ENCODE results near the gene FCN3. TPM values are rescaled to one million over a fixed set of nuclear protein-coding genes. Genes with fewer than 3 reads are reported as not detected.

The FCN3 gene
- total and polyA plus RNA-seq, 9 of the 15 experiments (the other 6 are each of a cell fraction or from before 2014, with no cell fraction given), result 0.49 TPM; not detected in 8

DNA sequence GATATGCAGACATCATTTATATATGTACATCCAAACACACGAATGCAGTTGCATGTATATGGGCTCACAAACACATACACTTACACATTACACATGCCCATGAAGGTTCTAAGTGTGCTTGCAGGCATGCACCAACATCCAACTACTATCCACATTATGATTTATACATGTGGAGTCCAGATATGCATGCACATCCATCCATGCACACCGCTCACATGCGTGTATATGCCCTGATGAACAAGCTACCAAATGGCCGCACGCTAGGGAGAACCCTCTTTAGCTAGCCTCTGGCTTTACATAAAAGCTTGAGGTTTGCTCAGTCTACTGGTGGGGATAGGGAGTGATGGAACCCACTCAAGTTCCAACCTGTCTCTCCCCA, 26.3 kb upstream of the FCN3 start:
- Histone ChIP-seq H4K20me1 (replicated peaks; ENCODE audit: control insufficient read depth, insufficient read depth, low read length) (no peaks in the 10 kb centered on the region), H3K9me1 (ENCODE audit: control insufficient read depth, insufficient read depth, low read length) (no peaks in the 10 kb centered on the region), H3K9me3 (replicated peaks; ENCODE audit: control insufficient read depth, insufficient read depth, low read depth, low read length) (no peaks in the 10 kb centered on the region), H2AFZ (ENCODE audit: low read depth, low read length) (no peak overlapping the region), H3K79me2 (ENCODE audit: control insufficient read depth, insufficient read depth, low read length) (no peaks in the 10 kb centered on the region), H3K9ac (ENCODE audit: insufficient read depth in 1 of 2, low read depth in 2 of 2, low read length in 2 of 2) (no peak overlapping the region), H3K27ac (ENCODE audit: extremely low read depth, low read depth, low read length) (no peak overlapping the region), H3K4me3 (no peak overlapping the region), H3K4me2 (ENCODE audit: insufficient read depth, low read length) (no peak overlapping the region), H3K4me1 (replicated peaks in 1 of 2; ENCODE audit: control insufficient read depth in 2 of 2, insufficient read depth in 2 of 2, low read length in 2 of 2) (peaks cover 0 to 23% of the 10 kb centered on the region in 2 experiments; a peak in 3 of 5 replicates), H3K27me3 (ENCODE audit: control insufficient read depth in 2 of 2, insufficient read depth in 2 of 2, low read length in 2 of 2) (no peaks in the 10 kb centered on the region), H3K36me3 (ENCODE audit: control insufficient read depth, insufficient read depth, low read length) (peaks cover 15% of the 10 kb centered on the region; the same call in 2 of the 3 replicates)
- TF ChIP-seq SMC3 (conservative IDR thresholded peaks at IDR 0.05; ENCODE audit: insufficient read depth, low read depth, low read length) (no peak), KDM4B (IDR thresholded peaks at IDR 0.05; ENCODE audit: borderline replicate concordance in 2 of 2, low read depth in 1 of 2) (no peak), POLR2B (IDR thresholded peaks at IDR 0.05; ENCODE audit: low read depth, partially characterized antibody) (peak; percentile 50), ETV5 (CRISPR knock-in tag; IDR thresholded peaks at IDR 0.05; ENCODE audit: low read depth) (no peak), STAT5B (CRISPR knock-in tag; IDR thresholded peaks at IDR 0.05) (no peak), ZNF217 (CRISPR knock-in tag; IDR thresholded peaks at IDR 0.05) (no peak), ZFP91 (CRISPR knock-in tag; IDR thresholded peaks at IDR 0.05) (0 out of 2 replicates have a peak, but pooled peaks have one; percentile 36), CEBPB (tag; IDR thresholded peaks at IDR 0.05) (no peak)
- TF ChIP-seq, protein P1, sequence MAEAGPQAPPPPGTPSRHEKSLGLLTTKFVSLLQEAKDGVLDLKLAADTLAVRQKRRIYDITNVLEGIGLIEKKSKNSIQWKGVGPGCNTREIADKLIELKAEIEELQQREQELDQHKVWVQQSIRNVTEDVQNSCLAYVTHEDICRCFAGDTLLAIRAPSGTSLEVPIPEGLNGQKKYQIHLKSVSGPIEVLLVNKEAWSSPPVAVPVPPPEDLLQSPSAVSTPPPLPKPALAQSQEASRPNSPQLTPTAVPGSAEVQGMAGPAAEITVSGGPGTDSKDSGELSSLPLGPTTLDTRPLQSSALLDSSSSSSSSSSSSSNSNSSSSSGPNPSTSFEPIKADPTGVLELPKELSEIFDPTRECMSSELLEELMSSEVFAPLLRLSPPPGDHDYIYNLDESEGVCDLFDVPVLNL (CRISPR knock-in tag; IDR thresholded peaks at IDR 0.05; ENCODE audit: low read depth), result no peak
- CTCF ChIA-PET (ENCODE audit: low intra/inter-chr PET ratio), result no interaction called here
- no TSS peak for BruUV-seq (replicated peaks)
- DNase-seq (ENCODE audit: extremely low read depth in 1 of 4, low spot score in 3 of 4) (no peak), ATAC-seq (no peak), FAIRE-seq (no peak)
- 83% methylated on average over 5 of the region's 5 CpGs for WGBS (ENCODE audit: insufficient coverage, low coverage, missing lambda C conversion rate)
- intact Hi-C loops (cut with micrococcal nuclease), result no loop called here
- POLR2A ChIA-PET, result interaction anchor here (0.5 to 2.8 kb wide), 5 partner anchors 10 to 201 kb away, joined by 3 to 23 read pairs (median 5); partner anchors contain the start of gene SYTL1
- in situ Hi-C loops (cut with MboI), result no loop called here
